ENCODE measurements around the gene GABRA5. TPM values are rescaled to one million over a fixed set of nuclear protein-coding genes. Genes with fewer than 3 reads are reported as not detected.
A peak's percentile ranks its signal among the peaks of the same experiment; 100 is the strongest.

Gene GABRA5
- polyA plus RNA-seq, 1 donor, result 0.25 TPM

DNA sequence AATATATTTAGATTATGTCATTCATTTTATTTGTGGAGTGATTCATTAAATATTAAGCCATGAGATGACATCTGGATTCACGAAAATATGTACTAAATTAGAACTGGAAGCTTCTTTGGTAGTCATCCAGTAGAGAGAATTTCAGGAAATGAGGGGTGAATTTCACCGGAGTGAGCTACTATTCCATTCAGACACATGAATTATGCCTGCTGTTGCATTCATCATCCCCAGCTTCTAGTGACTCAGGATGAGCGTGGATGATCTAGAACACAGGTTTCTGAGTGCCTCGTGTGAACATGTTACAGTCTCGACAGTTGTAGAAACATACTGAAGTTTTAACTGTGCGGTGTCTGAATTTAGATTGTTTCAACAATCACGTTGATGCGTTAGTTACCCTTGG, 61.2 kb downstream of the GABRA5 start:
- no peak for DNase-seq (ENCODE audit: low read depth)

GRCh38 chr15:26929588-26929987, 62.7 kb downstream of the GABRA5 start:
- DNase-seq (ENCODE audit: low read depth), result no peak

- DNase-seq (ENCODE audit: low read depth), result no peak
These were observed 68.0 kb downstream of the GABRA5 start for GRCh38 chr15:26934848-26935247.

- DNase-seq (ENCODE audit: low read depth), result no peak
These were observed 68.5 kb downstream of the GABRA5 start for GRCh38 chr15:26935322-26935721.

- DNase-seq (ENCODE audit: low read depth), result no peak
These were observed 69.6 kb downstream of the GABRA5 start for GRCh38 chr15:26936502-26936901.

DNA sequence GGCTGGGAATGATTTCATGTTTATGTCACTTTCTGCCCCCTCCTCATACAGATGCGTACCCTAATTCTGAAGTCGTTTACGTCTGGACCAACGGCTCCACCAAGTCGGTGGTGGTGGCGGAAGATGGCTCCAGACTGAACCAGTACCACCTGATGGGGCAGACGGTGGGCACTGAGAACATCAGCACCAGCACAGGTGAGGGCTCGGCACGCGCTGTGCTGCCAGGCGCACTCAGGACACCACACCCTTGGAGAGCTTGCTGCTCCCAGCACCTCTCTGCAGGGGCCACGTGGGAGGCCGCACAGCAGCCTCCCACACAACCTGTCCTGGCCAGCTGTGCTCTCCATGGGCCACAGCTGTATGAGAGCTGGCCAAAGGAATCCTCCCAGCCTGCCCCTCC, 70.3 kb downstream of the GABRA5 start:
- DNase-seq (ENCODE audit: low read depth), result no peak

DNA sequence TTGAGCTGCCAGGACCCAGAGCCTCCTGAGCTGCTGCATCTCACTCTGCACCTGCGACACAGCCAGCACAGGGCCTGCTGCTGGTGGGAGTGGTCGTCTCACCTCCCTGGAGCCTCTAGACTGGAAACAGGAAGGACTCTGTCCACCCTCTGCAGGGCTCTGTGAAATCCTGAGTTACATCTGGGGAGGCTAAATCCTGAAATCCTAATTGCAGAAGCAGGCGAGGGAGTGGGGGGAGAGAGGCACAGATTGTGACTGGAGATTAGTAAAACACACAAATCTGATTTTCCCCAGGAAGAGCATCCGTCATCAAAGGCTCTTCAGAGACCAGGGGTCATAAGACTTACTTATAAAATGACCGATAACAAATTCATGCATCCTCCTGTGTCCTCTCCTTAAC, 72.5 kb downstream of the GABRA5 start:
- DNase-seq (ENCODE audit: low read depth), result no peak

- DNase-seq (ENCODE audit: low read depth), result no peak
These were observed 74.6 kb downstream of the GABRA5 start for GRCh38 chr15:26941489-26941888.

- no peak for DNase-seq (ENCODE audit: low read depth)
These were observed 77.0 kb downstream of the GABRA5 start for GRCh38 chr15:26943866-26944265.

- DNase-seq (ENCODE audit: low read depth), result no peak
These were observed 78.2 kb downstream of the GABRA5 start for GRCh38 chr15:26945046-26945445.

DNA sequence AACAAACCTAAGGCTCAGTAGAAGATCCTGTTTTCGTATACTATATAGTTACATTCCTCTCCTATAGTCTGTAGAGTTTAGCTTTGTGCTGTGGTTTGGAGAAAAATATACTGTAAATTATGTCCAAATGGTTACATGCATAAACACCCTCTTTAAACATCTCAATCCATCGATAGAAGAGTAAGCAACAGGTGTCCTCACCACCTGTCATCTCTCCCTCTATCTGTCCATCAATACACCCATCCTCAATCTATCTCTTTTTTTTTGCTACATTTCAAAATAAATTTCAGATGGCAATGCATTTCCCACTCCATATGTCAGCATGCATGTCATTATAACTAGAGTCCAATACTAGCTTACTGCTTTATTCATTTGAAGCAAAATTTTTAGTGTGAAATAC, 83.1 kb downstream of the GABRA5 start:
- no peak for DNase-seq (ENCODE audit: low read depth)

DNA sequence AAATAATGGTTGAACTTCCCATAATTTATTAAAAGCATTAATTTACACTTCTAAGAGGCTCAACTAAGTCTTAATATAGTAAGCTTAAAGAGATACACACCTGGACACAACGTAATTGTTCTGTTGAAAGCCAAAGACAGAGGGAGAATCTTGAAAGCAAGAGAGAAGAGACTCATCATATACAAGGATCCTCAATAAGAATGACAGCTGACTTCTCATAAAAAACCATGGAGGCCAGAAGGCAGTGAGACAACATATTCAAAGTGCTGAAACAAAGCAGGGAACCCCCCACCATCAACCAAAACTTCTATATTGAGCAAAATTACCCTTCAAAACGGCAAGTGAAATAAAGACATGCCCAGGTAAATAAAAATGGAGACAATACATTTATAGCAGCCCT, 87.5 kb downstream of the GABRA5 start:
- DNase-seq (ENCODE audit: low read depth), result no peak

GRCh38 chr15:26967719-26968269, 100.9 kb downstream of the GABRA5 start:
- DNase-seq (ENCODE audit: low read depth), result no peak

- no peak for DNase-seq (ENCODE audit: low read depth)
These were observed 101.9 kb downstream of the GABRA5 start for GRCh38 chr15:26968806-26969205.

DNA sequence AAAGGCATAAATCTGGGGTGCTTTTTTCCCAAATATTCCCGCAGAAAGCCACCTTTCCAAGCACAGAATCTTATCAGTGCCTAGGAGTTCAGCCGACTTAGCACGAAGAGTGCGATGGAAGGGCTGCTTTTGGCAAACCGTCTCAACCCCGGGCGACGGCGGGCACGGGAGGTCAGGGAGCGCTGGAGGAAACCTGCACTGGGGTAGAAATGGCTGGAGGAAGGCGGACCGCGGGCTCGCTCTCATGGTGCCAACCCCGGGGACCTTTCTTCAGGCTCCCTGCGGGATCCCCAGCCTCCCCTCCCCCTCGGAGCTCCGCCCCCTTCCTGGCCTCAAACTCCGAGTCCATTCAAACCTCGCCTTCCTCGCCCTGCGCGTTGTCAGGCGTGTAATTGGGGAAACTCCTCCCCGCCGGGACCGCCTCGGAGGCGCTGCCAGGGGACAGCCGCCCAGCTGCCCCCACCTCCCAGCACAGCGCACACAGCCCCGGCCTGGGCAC, 103.9 kb downstream of the GABRA5 start, which contains the start of gene GABRG3:
Gene GABRG3 (plus strand): TSS at position 470 of the 499 bp plus-strand sequence.
- no peak for DNase-seq (ENCODE audit: low read depth)

DNA sequence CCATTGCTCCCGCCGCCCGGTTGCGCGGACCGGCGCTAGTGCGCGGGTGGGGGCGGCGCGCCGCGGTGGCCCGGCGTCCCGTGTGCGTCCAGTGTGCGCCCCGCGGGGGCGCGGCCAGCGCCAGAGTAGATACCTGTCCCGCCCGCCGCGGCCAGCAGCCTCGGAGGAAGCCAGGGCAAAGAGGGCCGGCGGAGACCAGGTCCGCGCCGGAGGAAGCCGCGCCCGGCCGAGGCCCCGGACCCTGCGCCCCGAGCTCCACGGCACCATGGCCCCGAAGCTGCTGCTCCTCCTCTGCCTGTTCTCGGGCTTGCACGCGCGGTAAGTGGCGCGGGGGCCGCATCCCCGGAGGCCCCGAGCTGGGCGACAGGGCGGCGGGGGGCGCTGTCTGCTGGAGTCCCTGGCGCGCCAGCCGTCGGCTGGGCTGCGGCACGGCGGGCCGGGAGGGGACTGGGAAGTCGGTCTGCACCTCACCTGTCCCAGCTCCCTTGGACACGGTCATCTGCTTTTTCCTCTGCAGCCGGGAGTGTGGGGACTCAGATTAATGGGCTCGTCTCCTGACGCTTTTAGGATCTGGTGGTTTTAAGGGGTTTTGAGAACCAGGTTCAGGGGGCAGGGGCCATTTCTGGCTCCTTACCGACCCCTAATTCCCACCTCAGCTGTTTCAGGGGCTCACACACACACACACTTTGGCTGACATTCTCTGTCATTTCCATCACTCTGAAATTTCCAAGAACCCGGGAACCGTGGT, 104.6 kb downstream of the GABRA5 start:
- DNase-seq (ENCODE audit: low read depth), result no peak

DNA sequence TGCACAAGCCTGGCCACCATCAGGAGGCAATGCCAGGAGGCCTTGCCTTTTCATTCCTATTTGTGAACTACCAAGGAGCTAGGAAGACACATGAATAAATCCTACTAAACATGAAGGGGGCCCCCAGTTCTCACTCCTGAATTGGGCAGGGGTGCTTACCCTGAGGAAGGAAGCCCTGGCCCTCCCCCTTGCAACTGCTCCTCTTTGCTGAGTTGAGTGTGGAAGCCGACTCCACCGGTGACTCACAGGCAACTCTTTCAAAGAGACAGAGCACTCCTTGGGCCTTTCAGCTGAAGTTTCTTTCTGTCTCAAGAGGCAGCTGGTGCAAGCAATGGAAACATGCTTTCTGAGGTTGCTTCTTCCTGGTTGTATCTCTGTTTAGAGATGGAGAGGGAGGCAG, 105.8 kb downstream of the GABRA5 start:
- no peak for DNase-seq (ENCODE audit: low read depth)

DNA sequence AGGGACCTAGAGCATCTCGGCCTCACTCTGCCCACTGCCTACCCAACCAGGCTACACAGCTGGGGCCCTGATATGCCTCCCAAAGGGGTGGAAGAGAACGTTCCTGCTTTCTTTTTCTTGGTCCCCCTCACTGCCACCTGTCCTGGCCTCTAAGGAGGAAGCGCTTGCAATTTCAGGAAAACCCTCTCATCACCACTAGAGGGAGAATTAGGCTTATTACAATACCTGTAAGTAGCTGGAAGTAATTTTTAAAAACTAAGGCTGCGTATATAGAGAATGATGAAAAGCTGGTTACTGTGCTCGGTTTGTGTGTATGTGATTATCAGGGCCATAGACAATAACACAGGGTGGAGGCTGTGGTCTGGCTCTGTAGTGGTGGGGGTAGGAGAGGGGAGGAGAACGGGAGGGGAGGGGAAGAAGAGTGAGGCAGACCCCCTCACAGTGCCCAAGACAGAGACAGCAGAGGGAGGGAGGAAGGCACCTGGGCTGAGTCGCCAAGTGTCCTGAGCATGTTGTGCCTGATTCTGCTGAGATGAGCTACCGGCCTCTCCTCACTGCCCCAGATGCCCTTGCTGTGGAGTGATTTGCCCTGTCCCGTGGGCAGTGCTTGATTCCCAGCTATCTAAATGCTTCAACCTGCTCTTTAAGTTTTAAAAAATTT, 107.4 kb downstream of the GABRA5 start:
- peak; percentile 8 for DNase-seq (ENCODE audit: low read depth)

GRCh38 chr15:26981492-26981891, 114.6 kb downstream of the GABRA5 start:
- DNase-seq (ENCODE audit: low read depth), result no peak

- no peak for DNase-seq (ENCODE audit: low read depth)
These were observed 117.0 kb downstream of the GABRA5 start for GRCh38 chr15:26983822-26984221.

GRCh38 chr15:26985050-26985449, 118.2 kb downstream of the GABRA5 start:
- DNase-seq (ENCODE audit: low read depth), result no peak

DNA sequence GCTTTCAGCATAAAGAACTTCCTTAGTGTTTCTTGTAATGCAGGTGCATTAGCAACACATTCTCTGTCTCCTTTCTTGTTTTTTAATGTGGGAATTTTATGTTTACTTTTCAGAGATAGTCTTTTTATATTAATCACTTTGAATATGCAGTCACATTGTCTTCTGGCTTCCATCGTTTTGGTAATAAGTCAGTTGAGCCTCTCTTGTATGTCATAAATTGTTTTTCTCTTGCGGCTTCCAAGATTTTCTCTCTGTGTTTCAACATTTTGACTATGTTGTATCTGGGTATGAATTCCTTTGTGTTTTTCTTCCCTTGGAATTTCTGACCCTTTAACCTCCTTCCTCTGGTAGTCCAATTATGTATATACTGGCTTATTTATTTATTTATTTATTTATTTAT, 129.4 kb downstream of the GABRA5 start:
- no peak for DNase-seq (ENCODE audit: low read depth)

Data from forelimb muscle (tissue), 1 donor.